Measurements from ENCODE around the gene TUBE1.

The TUBE1 gene

DNA sequence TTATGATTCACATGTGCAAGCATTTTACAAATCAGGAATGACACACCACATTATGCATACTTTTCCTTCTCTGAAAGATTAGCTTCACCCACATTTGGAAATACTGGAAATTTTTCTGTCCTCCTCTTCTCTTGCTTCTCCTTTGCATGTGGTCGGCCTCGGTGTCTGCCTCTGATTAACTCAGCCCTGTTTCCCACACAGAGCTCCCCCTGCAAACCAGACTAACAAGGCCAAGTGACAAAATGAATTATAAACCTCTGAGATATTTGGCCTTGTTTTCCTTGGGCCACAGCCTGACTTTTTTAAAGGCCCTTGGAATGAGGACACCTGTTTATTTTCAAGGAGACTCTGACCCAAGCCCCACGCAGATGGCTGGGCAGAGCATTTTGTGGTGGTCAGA is 42.4 kb downstream of the TUBE1 start:
- H3K36me3 ChIP-seq (ENCODE audit: insufficient read depth, low read length), result no peaks in the 10 kb centered on the region
- no peaks in the 10 kb centered on the region for H3K27me3 ChIP-seq (ENCODE audit: insufficient read depth, low read length, poor library complexity)
- no peaks in the 10 kb centered on the region for H3K79me2 ChIP-seq (ENCODE audit: insufficient read depth, low read length)
- ATAC-seq (ENCODE audit: insufficient read depth, low read depth) (no peak), DNase-seq (no peak)
- H2AFZ ChIP-seq (ENCODE audit: low read depth, low read length), result no peak overlapping the region
- TF ChIP-seq CTCF (IDR thresholded peaks at IDR 0.05; ENCODE audit: borderline replicate concordance, extremely low read depth, low read length, poor library complexity, severe bottlenecking), result no peak
- no peak for TF ChIP-seq EZH2 (IDR thresholded peaks at IDR 0.05; ENCODE audit: borderline replicate concordance, low read depth, low read length, severe bottlenecking)
- peaks cover 14% of the 10 kb centered on the region for H3K4me1 ChIP-seq (ENCODE audit: insufficient read depth, low read length)
- H3K27ac ChIP-seq (ENCODE audit: low read length), result no peak overlapping the region
- H4K20me1 ChIP-seq (ENCODE audit: insufficient read depth, low read length), result no peaks in the 10 kb centered on the region
- H3K4me2 ChIP-seq (ENCODE audit: insufficient read depth, low read length), result no peak overlapping the region
- H3K9me3 ChIP-seq (ENCODE audit: insufficient read depth, low read length, severe bottlenecking), result no peaks in the 10 kb centered on the region
- no peak overlapping the region for H3K4me3 ChIP-seq (ENCODE audit: low read depth in 1 of 2, low read length in 2 of 2)
- H3K9ac ChIP-seq (ENCODE audit: low read depth, low read length), result no peak overlapping the region

DNA sequence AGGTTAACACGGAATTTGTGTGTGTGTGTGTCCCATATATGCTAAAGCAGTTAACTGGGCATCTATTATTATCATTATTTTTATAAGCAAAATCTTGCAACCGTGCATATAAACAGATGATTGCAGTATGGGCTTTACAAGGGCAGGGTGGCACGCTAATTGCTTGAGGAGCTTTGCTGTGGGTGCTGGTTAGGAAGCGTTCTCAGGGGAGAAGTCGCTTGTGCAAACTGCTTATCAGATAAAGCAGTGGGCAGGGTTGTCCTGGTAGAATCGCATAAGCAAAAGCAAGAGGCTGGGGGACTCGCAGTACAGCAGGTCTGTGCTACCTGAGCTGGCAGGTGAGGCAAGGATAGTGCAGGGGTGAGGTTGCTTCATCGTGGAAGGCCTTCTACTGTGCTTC is 43.1 kb downstream of the TUBE1 start:
- Histone ChIP-seq H3K9ac (ENCODE audit: low read depth, low read length) (no peak overlapping the region), H2AFZ (ENCODE audit: low read depth, low read length) (no peak overlapping the region), H3K79me2 (ENCODE audit: insufficient read depth, low read length) (no peaks in the 10 kb centered on the region), H4K20me1 (ENCODE audit: insufficient read depth, low read length) (no peaks in the 10 kb centered on the region), H3K9me3 (ENCODE audit: insufficient read depth, low read length, severe bottlenecking) (no peaks in the 10 kb centered on the region), H3K4me2 (ENCODE audit: insufficient read depth, low read length) (no peak overlapping the region), H3K4me1 (ENCODE audit: insufficient read depth, low read length) (peaks cover 14% of the 10 kb centered on the region), H3K36me3 (ENCODE audit: insufficient read depth, low read length) (no peaks in the 10 kb centered on the region), H3K4me3 (ENCODE audit: low read depth in 1 of 2, low read length in 2 of 2) (no peak overlapping the region), H3K27ac (ENCODE audit: low read length) (no peak overlapping the region), H3K27me3 (ENCODE audit: insufficient read depth, low read length, poor library complexity) (no peaks in the 10 kb centered on the region)
- no peak for DNase-seq
- ATAC-seq (ENCODE audit: insufficient read depth, low read depth), result no peak
- TF ChIP-seq CTCF (IDR thresholded peaks at IDR 0.05; ENCODE audit: borderline replicate concordance, extremely low read depth, low read length, poor library complexity, severe bottlenecking), result no peak
- no peak for TF ChIP-seq EZH2 (IDR thresholded peaks at IDR 0.05; ENCODE audit: borderline replicate concordance, low read depth, low read length, severe bottlenecking)

- DNase-seq, result peak; percentile 95
- Histone ChIP-seq H3K9ac (ENCODE audit: low read depth, low read length) (peak overlapping the region; percentile 72), H3K27ac (ENCODE audit: low read length) (peak overlapping the region; percentile 73), H3K36me3 (ENCODE audit: insufficient read depth, low read length) (no peaks in the 10 kb centered on the region), H4K20me1 (ENCODE audit: insufficient read depth, low read length) (no peaks in the 10 kb centered on the region), H3K9me3 (ENCODE audit: insufficient read depth, low read length, severe bottlenecking) (no peaks in the 10 kb centered on the region), H2AFZ (ENCODE audit: low read depth, low read length) (peak overlapping the region; percentile 80), H3K4me3 (ENCODE audit: low read depth in 1 of 2, low read length in 2 of 2) (peak overlapping the region; percentile 67 to 77), H3K4me1 (ENCODE audit: insufficient read depth, low read length) (peaks cover 14% of the 10 kb centered on the region), H3K27me3 (ENCODE audit: insufficient read depth, low read length, poor library complexity) (no peaks in the 10 kb centered on the region), H3K4me2 (ENCODE audit: insufficient read depth, low read length) (peak overlapping the region; percentile 78), H3K79me2 (ENCODE audit: insufficient read depth, low read length) (no peaks in the 10 kb centered on the region)
- peak; percentile 99 for TF ChIP-seq CTCF (IDR thresholded peaks at IDR 0.05; ENCODE audit: borderline replicate concordance, extremely low read depth, low read length, poor library complexity, severe bottlenecking)
- TF ChIP-seq EZH2 (IDR thresholded peaks at IDR 0.05; ENCODE audit: borderline replicate concordance, low read depth, low read length, severe bottlenecking), result no peak
- peak; percentile 97 for ATAC-seq (ENCODE audit: insufficient read depth, low read depth)
These were observed 44.0 kb downstream of the TUBE1 start for GRCh38 chr6:112043032-112044007.
